HG03159 (cell line): ENCODE data around the gene MAZ.
"Not testable (repeated sequence)": the region's sequence is repeated elsewhere in the genome, so short reads cannot be mapped to it uniquely, and the experiment has no call there.

ENCODE experiments used
- ATAC-seq: cut with Tn5 transposase; IDR thresholded peaks from one replicate; pipeline ENCODE4 v1.9.1; 2021; ENCODE audit warnings: mild to moderate bottlenecking, moderate library complexity; ENCODE audit not compliant: unreplicated experiment

MAZ gene

DNA sequence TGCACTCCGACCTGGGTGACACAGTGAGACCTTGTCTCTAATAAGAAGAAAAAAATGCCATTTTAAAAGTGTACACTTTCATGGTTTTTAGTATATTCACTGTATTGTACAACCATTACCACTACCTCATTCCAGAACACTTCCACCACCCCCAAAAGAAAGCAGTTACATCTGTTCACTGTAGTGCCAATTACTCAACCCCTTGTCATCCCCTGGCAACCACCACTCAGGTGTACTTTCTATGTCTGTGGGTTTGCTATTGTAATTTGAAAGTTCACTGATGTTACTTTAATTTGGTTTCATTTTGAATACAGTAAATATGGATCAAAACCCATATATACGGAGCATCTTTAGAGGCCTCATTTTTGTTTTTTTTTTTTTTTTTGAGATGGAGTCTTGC lies 22.2 kb upstream of the MAZ start:
- ATAC-seq = no peak

DNA sequence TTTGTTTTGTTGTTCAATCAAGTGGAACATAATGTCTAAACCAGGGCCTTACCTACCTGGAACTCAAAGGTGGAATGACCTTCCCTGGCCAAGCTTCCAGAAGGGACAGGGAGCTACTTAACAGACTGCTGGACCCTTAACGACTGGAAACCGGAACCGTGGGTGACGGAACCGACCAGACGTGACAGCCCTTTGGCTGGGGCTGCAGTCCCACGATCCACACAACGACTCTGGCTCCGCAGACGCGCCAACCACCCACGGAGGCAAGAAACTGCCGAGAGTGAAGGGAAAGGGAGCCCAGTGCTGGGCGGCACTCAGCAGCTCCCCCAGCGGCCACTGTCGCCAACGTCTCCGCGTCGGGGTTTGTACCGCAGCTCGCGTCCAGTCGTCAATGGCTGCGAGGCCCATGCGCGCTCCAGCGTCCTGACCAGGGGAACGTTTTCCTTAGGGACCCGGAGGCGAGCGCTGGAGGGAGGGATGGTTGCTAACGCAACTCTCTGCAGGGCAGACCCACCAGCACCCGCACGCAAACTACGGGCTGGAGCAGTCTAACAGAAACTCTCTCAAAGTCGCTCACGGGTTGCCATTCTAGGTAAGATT lies 21.3 kb upstream of the MAZ start:
- ATAC-seq = no peak

DNA sequence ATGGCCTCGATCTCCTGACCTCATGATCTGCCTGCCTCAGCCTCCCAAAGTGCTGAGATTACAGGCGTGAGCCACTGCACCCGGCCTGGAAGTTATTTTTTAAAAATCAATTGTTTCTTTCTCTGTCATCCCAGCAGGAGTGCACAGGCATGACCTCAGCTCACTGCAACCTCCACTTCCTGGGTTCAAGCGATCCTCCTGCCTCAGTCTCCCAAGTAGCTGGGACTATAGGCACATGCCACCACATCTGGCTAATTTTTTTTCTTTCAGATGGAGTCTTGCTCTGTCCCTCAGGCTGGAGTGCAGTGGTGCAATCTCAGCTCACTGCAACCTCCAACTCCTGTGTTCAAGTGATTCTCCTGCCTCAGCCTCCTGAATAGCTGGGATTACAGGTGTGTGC lies 19.2 kb upstream of the MAZ start:
- not testable (repeated sequence) for ATAC-seq

DNA sequence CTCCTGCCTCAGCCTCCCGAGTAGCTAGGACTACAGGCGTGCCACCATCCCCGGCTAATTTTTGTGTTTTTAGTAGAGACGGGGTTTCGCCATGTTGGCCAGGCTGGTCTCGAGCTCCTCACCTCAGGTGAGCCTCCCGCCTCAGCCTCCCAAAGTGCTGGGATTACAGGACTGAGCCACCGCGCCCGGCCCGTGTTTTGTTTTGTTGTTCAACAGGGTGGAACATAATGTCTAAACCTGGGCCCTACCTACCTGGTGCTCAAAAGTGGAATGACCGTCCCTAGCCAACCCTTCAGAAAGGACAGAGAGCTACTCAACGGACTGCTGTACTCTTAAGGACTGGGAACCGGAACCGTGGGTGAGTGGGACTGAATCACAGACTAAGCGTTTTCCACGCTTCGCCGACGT lies 16.6 kb upstream of the MAZ start:
- no peak for ATAC-seq

DNA sequence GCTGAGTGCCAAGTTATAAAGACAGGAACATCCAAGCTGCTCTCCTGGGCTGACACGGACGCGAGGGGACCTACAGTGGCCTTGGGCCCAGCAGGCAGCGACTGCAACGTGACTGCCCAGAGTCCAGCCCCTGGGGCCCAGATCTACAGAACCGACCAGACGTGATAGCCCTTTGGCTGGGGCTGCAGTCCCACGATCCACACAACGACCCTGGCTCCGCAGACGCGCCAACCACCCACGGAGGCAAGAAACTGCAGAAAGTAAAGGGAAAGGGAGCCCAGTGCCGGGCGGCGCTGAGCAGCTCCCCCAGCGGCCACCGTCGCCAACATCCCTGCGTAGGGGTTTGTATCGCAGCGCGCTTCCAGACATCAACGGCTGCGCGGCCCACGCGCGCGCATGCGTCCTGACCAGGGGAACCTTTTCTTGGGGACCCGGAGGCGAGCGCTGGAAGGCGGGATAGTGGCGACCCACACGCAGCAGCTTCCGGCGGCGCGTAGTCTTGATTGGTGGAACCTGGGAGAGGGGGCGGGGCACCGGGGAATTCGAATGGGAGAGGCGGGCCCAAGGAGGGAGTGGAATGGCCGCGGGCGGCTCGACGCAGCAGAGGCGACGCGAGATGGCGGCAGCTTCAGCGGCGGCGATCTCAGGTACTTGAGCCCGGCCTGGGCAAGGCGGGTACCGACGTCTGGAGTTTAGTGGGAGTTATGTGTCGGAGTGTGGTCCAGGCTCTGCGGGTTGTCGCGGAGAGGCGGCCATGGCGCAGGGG lies 16.0 kb upstream of the MAZ start, which contains the start of gene KIF22:
Gene KIF22 (plus strand): TSS at position 569 of the 766 bp plus-strand sequence. CDS start 9 bp downstream, at position 578.
- peak; percentile 96 for ATAC-seq

DNA sequence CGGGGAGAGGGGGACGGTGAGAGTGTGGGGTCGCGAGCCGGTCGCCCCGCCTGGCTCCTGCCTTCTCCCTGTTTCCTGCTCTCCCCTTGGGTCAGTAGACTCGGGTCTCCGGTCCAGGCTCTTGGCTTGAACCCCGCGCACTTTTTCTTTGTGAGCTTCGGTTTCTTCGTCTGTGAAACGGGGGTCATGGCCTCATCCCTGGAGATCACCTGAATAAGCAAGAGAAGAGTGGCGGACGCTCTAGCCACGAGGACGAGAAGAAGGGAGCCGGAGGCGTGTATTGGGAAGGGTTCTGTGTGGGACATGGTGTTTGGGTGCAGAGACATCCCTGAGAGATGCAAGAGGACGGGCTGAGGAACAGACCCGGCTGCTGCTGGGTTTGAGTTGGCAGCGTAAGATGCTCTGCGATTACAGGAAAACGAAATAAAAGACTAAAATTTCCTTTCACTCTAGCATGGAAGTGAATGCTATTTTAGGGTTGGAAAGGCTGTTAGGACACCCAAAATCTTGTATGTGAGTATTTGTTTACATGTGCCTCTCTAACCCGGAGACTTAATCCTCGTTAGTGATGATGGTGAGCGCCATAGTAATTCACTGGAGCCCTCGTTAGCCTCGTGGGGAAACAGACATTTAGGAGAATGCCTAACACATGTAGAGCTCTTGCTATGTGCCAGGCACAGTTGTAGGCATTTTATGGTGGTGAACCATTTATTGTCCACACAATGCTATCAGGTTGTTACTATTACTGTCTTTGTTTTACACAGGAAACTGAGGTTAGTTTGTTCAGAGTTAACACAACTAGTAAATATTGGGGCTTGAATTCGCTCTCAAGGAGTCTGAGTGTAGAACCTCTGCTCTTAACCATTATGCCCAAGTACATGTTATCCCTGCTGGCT lies 15.1 kb upstream of the MAZ start:
- no peak for ATAC-seq

DNA sequence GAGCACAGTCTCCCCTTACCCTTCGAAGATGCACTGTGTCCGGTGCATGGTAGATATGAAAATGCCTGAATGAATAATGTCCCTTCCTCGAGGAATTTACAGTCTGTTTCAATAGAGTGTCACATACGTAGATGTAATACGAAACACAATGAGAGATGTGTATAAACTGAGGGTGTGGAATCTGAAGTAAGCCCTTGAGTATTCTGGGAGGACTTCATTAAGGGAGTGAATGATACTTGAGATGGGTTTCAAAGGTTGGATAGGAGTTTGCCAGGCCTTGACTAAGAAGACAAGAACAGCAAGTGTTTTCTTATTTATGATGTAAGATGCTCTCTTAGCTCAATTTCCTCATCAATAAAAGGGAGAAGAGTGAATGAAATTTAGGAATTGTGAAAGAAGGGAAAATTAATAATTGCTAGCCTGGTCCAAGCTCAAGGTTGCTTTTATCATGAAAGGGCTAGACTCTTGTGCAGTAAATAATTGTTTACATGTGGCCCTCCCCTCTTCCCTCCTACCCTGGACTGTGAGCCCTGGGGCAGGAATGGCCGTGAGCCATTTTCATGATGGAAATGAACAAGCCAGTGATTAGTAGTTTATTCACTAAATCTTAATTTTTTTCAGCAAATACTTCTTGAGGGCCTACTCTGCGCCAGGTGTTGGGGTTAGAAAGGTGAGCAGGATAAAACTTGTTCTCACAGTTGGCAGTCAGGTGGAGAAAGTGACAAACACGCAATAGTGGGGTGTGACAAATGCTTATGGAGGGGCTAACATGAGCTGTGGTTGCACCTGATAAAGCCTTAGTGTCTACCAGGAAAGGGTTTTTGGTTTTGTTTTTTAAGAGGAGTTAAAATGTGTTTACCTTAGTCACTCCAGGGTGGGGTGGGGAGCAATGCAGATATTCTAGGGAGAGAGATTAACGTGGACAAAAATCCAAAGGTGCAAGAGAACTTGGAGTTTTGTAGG lies 14.2 kb upstream of the MAZ start:
- no peak for ATAC-seq

DNA sequence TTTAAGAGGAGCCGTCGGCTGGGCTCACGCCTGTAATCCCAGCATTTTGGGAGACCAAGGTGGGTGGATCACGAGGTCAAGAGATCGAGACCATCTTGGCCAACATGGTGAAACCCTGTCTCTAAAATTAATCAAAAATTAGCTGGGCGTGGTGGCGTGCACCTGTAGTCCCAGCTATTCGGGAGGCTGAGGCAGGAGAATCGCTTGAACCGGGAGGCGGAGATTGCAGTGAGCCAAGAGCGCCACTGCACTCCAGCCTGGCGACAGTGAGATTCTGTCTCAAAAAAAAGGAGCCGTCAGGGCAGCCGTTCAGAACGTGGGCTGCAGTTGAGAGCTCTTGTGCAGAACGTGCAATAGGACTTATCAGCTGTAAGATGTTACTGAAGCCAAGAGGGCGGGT lies 13.2 kb upstream of the MAZ start:
- not testable (repeated sequence) for ATAC-seq

DNA sequence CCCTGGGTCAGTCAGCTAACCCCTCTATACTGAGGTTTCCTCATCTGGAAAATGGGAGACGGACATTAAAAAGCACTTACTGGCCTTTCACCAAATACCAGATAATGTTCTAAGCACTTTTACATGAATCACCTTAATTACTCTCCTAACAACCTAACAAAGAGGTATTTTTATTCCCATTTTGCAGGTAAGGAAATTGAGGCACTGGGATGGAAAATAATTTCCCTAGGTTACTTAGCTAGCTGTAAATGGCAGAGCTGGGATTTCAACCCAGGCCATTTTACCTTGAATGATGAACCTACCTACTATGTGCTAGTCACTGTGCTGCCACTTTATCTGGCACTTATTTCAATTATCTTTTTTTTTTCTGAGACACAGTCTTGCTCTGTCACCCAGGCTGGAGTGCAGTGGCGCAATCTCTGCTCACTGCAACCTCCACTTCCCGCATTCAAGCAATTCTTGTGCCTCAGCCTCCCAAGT lies 12.1 kb upstream of the MAZ start:
- ATAC-seq = no peak

DNA sequence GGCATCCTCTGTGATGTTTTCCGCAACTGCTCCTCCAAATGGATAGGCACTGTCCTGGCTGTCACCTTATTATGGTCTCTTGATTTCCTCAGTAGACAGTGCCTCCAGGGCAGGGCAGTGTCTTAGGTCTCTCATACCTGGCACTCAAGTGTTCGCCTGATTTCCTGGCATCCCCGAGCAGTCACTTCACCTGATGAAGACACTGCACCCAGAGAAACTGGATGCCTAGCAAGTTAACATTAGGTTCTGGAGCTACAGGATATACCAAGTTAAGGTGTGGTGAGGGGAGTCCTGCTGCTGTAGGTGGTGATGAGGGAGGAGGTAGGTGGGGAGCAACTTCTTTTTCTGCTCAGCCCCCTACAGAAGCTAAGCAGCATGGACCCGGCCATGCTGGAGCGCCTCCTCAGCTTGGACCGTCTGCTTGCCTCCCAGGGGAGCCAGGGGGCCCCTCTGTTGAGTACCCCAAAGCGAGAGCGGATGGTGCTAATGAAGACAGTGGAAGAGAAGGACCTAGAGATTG lies 3.9 kb upstream of the MAZ start:
- no peak for ATAC-seq

DNA sequence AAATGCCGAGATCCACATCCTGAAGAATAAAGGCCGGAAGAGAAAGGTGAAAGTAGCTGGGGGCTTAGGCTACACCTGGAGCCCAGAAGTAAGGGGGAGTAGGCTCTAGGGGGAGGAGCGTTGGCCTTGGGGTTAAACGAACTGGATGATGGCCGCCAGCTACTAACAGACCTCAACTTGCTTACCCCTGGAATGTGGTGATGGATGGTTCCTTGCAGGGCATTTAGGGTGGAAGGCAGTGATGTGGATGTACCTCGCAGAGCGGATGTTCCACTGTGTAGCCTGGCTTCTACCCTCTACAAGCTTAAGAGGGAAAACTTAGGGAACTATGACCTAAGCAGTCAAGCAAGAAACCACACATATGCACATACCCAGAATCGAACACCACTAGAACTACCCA lies 2.3 kb upstream of the MAZ start:
- no peak for ATAC-seq

DNA sequence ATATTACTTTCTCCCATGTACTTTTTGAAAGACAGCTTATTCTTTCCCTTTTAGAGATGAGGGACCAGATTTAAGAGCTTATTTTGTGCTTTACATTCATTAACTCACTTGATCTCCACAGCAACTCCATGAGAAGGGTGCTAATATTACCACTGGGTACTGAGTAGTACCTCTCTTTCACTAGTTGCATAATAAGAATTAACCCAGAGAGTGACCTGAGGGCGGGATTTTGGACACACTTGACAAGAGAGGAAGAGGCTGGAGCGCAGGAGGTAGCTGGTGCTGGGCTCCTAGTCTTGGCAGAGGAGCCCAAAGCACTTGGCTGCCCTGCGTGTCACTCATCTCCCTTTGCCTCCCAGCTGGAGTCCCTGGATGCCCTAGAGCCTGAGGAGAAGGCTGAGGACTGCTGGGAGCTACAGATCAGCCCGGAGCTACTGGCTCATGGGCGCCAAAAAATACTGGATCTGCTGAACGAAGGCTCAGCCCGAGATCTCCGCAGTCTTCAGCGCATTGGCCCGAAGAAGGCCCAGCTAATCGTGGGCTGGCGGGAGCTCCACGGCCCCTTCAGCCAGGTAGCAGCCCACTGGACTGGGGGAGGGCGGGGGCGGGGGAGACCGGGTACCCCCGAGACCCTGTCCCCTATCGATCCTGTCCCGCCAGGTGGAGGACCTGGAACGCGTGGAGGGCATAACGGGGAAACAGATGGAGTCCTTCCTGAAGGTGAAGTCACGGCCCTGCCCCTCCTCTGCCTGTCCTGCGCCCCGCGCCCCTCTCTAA lies 1.7 kb upstream of the MAZ start:
- no peak for ATAC-seq

DNA sequence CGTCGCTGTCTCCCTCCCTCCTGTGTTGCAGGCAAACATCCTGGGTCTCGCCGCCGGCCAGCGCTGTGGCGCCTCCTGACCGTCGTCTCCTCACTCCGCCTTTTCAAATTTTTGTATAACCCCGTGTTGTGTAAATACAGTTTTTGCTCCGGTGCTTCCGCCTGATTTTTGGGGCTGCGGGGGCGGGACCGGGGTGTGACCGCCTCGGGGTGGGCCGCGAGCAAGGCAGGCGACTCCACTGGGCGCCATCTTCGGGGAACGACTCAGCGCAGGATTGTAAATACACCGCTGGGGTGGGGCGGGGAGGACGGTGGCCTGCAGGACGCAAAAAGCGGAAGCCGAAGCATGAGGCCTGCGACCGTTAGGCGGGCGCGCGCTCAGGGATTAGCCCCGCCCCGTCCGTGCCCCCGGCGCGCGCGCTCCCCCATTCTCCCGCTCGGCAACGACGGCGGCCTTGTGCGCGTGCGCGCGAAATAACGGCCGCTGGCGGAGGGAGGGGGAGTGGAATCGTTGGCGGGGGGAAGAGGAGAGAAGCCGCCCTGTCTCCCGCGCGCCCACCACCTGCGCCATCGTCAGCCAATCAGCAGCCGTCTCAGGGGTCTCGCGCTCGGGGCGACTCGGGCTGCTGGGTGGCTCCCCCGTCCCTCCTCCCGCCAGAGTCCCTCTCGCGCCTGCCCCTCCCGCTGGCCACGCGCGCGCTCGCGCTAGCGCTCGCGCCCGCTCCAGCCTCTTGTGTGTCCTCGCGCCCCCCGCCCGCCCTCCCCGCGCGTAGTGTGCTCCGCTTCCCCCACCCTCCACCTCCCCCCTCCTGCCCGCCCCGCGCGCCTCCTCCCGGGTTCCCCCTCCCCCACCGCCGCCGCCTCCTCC lies 864 bp upstream of the MAZ start:
- peak; percentile 48 for ATAC-seq

DNA sequence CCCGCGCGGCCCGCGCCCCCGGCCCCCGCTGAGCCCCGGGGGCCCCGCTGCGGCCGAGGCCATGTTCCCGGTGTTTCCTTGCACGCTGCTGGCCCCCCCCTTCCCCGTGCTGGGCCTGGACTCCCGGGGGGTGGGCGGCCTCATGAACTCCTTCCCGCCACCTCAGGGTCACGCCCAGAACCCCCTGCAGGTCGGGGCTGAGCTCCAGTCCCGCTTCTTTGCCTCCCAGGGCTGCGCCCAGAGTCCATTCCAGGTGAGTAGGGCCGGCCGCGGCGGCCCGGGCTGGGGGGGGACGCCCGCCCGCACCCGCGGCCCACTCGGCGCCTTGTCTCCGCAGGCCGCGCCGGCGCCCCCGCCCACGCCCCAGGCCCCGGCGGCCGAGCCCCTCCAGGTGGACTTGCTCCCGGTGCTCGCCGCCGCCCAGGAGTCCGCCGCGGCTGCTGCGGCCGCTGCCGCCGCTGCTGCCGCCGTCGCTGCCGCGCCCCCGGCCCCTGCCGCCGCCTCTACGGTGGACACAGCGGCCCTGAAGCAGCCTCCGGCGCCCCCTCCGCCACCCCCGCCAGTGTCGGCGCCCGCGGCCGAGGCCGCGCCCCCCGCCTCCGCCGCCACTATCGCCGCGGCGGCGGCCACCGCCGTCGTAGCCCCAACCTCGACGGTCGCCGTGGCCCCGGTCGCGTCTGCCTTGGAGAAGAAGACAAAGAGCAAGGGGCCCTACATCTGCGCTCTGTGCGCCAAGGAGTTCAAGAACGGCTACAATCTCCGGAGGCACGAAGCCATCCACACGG lies 504 bp downstream of the MAZ start:
- no peak for ATAC-seq

DNA sequence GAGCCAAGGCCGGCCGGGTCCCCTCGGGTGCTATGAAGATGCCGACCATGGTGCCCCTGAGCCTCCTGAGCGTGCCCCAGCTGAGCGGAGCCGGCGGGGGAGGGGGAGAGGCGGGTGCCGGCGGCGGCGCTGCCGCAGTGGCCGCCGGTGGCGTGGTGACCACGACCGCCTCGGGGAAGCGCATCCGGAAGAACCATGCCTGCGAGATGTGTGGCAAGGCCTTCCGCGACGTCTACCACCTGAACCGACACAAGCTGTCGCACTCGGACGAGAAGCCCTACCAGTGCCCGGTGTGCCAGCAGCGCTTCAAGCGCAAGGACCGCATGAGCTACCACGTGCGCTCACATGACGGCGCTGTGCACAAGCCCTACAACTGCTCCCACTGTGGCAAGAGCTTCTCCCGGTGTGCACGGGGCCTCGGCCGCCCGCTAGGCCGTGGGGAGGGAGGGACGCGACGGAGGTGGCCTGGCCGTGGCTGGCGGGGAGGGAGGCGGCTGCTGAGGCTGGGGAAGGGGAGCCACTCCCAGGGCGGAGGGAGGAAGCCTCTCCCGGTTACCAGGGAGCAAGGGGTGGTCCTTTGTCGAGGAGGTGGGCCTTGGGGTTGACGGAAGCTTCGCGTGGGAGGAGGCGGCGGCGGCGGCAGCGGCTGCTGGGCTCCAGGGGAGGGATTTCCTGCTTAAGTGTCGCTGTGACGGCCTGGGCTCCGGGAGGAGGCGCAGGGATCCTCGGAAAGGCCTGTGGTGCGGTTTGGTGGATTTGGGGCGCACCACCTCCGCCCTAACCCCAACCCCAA lies 1.3 kb downstream of the MAZ start:
- no peak for ATAC-seq

DNA sequence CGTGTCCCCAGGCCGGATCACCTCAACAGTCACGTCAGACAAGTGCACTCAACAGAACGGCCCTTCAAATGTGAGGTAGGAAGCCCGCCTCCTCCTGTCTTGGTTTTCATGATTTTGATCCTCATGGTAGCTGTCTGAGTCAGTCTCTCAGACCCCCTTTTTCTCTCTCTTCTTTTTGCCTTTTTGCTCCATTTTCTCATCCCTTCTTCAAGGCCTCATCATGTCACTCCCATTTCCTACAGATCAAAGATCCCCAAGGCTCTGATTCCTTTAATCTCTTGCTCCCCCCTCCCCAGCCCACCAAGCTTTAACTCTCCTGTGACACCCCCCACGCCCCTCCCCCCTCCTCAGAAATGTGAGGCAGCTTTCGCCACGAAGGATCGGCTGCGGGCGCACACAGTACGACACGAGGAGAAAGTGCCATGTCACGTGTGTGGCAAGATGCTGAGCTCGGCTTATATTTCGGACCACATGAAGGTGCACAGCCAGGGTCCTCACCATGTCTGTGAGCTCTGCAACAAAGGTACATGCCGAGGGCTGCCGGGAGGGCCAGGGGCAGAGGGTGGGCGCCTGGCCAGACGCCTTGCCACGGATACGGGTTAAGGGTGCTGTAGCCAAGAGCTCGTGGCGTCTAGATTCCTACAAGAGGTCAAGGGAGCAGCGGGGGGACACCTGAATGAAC lies 2.0 kb downstream of the MAZ start:
- no peak for ATAC-seq
